ENCODE measurements around the gene LGALS8.
"Not testable (repeated sequence)": the region's sequence is repeated elsewhere in the genome, so short reads cannot be mapped to it uniquely, and the experiment has no call there.

The LGALS8 gene

GRCh38 chr1:236543065-236543669, 19.4 kb downstream of the LGALS8 start:
- DNase-seq, result no peak

GRCh38 chr1:236545621-236546169, 21.9 kb downstream of the LGALS8 start:
- no peak for DNase-seq

- no peak for DNase-seq
These were observed 24.7 kb downstream of the LGALS8 start for GRCh38 chr1:236548452-236548851.

GRCh38 chr1:236550961-236551851, 27.4 kb downstream of the LGALS8 start:
- DNase-seq, result no peak

GRCh38 chr1:236552096-236552495, 28.3 kb downstream of the LGALS8 start:
- DNase-seq, result no peak

GRCh38 chr1:236552901-236553300, 29.1 kb downstream of the LGALS8 start:
- no peak for DNase-seq

GRCh38 chr1:236553370-236553769, 29.6 kb downstream of the LGALS8 start:
- no peak for DNase-seq

- DNase-seq, result no peak
These were observed 32.8 kb downstream of the LGALS8 start for GRCh38 chr1:236556606-236557005.

- DNase-seq, result no peak
These were observed 34.3 kb downstream of the LGALS8 start for GRCh38 chr1:236558081-236558480.

GRCh38 chr1:236558846-236559245, 35.1 kb downstream of the LGALS8 start:
- DNase-seq, result no peak

- no peak for DNase-seq
These were observed 36.5 kb downstream of the LGALS8 start for GRCh38 chr1:236560213-236560771.

GRCh38 chr1:236561976-236562375, 38.2 kb downstream of the LGALS8 start:
- DNase-seq, result no peak

GRCh38 chr1:236565530-236565929, 41.7 kb downstream of the LGALS8 start:
- DNase-seq, result no peak

- no peak for DNase-seq
These were observed 44.6 kb downstream of the LGALS8 start for GRCh38 chr1:236568285-236568894.

- no peak for DNase-seq
These were observed 51.7 kb downstream of the LGALS8 start for GRCh38 chr1:236575523-236575922.

GRCh38 chr1:236576004-236576403, 52.2 kb downstream of the LGALS8 start:
- no peak for DNase-seq

GRCh38 chr1:236577041-236577440, 53.3 kb downstream of the LGALS8 start:
- DNase-seq, result not testable (repeated sequence)

GRCh38 chr1:236578661-236579060, 54.9 kb downstream of the LGALS8 start:
- no peak for DNase-seq

GRCh38 chr1:236580404-236580803, 56.6 kb downstream of the LGALS8 start:
- DNase-seq, result not testable (repeated sequence)

- no peak for DNase-seq
These were observed 57.7 kb downstream of the LGALS8 start for GRCh38 chr1:236581528-236581927.

GRCh38 chr1:236589531-236589930, 65.7 kb downstream of the LGALS8 start:
- no peak for DNase-seq

GRCh38 chr1:236590553-236591150, 66.9 kb downstream of the LGALS8 start:
- no peak for DNase-seq

- DNase-seq, result no peak
These were observed 78.4 kb downstream of the LGALS8 start for GRCh38 chr1:236602171-236602570.
